IPS-11a (cell line): ENCODE data around the gene DUSP21.
"Not testable (repeated sequence)": the region's sequence is repeated elsewhere in the genome, so short reads cannot be mapped to it uniquely, and the experiment has no call there.

Experiments
- H3K4me3 ChIP-seq: one replicate; pipeline ENCODE4 v1.5.1; 2013; ENCODE audit warnings: low read depth, low read length, control low read depth

DUSP21 gene

DNA sequence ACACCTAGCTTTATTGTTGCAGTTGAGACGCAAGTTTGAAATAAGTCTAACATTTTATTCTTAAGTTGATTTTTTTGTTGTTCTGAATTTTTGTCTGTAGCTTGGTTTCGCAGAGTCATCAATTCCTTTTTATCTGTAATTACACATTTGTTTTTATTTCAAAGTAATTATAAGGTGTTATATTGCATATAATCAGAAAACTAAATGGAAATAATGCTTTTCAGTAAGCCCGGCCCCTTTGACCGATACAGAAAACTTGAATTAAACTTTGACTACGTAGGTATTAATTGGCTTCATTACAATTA is 31.3 kb downstream of the DUSP21 start:
- peak overlapping the region; percentile 72 for H3K4me3 ChIP-seq

DNA sequence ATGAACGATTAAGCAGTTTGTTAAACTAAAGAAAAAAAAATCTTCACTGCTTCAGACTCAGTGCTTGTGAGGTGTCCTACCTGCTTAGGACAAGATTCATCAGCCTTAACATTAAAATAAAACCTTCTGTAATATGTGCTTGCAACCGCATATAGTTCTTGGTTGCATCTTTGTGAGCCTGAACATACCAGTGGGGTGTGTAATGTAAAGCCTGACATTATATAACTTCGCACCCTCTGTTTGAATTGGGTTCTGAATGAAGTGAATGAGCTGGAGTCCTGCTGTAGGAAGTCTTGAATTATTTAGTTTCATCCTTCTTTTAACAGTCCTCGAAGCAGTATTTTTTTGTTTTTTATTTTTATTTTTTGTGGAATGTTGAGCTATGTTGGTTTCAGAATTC is 32.3 kb downstream of the DUSP21 start:
- no peak overlapping the region for H3K4me3 ChIP-seq

DNA sequence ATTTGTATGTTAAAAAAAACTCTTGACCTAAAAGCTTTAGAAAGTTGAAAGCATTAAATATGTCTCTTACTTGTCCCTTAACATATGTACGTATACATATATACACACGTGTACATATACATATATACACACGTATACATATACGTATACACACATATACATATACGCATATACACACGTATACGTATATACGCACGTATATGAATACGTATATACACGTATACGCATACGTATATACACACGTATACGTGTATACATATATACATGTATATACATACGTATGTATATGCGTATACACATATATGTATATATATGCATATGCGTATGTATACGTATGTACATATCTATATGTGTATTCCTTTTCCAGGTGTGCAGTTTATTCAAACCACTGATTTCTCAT is 32.9 kb downstream of the DUSP21 start:
- H3K4me3 ChIP-seq = no peak overlapping the region

DNA sequence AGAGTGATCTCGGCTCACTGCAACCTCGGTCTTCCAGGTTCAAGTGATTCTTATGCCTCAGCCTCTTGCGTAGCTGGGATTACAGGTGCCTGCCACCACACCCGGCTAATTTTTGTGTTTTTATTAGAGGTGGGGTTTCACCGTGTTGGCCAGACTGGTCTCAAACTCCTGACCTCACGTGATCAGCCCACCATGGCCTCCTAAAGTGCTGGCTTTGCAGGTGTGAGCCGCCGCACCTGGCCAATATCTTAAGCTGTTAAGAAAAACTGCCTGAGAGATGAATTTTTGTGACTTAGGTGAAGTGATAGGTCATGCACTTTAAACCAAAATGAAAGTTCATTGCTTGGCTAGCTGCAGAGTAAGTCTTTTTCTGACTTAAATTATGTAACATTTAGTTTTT is 35.0 kb downstream of the DUSP21 start:
- H3K4me3 ChIP-seq = no peak overlapping the region

DNA sequence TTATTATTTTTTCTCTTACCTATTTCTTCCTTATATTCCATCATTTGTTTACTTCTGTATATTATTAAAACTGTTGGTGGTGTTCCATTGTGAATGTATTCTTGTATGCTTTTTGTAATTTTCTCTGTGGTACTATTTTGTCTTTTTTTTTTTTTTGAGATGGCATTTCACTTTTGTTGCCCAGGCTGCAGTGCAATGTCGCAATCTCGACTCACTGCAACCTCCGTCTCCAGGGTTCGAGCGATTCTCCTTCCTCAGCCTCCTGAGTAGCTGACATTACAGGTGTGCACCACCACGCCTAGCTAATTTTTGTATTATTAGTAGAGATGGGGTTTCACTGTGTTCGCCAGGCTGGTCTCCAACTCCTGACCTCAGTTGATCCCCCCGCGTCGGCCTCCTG is 37.7 kb downstream of the DUSP21 start:
- H3K4me3 ChIP-seq = no peak overlapping the region

DNA sequence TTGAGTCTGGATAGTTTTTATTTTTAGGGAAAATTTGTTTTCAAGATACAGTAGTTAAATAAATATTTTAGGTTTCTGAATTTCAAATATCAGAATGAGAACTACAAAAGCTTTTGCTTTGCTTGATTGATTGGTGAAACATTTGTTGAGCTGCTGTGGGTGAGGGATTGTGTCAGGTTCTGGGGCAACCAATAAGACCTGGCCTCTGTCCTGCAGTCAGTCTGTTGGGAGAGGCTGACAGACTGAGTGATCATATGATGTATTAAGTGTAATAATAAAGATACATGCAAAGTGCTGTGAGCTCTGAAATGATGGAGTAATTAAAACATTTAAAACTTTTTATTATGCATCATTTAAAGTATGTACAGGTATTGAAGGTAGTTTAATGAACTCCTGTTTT is 38.8 kb downstream of the DUSP21 start:
- H3K4me3 ChIP-seq = no peak overlapping the region

DNA sequence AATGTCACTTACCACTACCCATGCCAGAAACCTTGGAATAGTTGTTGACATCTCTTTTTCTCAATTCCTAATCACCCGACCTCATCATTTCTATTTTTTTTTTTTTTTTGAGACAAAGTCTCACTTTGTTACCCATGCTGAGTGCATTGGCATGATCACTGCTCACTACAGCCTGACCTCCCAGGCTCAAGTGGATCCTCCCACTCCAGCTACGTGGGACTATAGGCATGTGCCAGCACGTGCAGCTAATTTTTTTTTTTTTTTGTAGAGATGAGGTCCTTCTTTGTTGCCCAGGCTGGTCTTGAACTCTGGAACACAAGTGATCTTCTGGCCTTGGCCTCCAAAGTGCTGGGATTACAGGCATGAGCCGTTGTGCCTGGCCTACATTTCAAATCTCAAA is 41.1 kb downstream of the DUSP21 start:
- H3K4me3 ChIP-seq = no peak overlapping the region

DNA sequence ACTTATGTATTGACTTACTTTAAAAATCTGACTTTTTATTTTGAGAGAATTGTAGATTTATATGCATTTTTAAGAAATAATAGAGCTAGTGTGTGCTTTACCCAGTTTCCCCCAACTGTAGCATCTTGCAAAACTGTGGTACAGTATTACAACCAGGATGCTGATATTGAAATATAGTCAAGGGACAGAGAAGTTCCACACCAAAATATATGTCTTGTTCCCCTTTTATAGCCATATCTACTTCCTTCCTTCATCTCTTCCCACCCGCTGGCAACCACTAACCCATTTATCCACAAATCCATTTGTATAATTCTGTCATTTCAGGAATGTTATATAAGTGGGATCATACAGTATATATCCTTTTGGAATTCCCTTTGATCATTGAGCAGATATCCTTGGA is 46.0 kb downstream of the DUSP21 start:
- H3K4me3 ChIP-seq = no peak overlapping the region

DNA sequence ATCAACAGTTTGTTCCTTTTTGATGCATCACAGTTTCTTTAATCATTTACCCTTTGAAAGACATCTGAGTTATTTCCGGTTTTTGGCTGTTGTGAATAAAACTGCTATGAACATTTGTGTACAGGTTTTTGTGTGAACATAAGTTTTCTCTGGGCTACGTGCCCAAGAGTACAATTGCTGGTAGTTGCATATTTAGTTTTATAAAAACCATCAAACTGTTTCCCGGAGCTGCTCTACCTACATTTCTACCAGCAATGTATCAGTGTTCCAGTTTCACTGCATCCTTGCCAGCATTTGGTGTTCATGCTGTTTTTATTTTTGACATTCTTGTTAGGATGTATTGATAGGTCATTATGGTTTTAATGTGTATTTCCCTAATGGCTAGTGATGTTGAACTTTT is 46.4 kb downstream of the DUSP21 start:
- H3K4me3 ChIP-seq = no peak overlapping the region

DNA sequence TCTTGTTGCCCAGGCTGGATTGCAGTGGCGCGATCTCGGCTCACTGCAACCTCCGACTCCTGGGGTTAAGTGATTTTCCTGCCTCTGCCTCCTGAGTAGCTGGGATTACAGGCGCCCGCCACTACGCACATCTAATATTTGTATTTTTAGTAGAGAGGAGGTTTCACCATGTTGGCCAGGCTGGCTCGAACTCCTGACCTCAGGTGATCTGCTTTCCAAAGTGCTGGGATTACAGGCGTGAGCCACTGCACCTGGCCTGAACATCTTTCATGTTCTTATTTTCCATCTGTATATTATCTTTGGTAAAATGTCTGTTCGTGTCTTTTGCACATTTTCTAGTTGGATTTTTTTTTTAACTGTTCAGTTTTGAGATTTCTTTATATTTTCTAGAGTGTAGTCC is 46.9 kb downstream of the DUSP21 start:
- H3K4me3 ChIP-seq = not testable (repeated sequence)

DNA sequence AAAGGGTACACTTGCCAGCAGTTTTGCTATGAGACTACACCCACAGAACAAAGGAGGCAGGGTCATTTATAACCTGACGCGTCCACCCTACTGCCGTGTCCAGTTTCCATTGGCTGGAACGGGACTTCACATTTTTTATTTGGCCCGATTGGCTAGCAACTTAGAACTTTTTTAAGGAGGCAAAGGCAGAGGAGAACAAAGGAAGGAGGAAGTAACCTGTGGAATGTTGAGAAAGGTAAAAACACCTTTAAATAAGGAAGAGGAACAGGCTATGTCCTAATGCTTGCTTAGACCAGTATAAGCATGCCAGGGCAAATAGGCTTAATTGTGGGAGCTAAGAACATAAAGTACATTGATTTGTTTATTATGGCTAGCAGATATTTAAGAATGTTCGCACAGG is 47.8 kb downstream of the DUSP21 start:
- no peak overlapping the region for H3K4me3 ChIP-seq
